Right ventricle myocardium inferior (tissue), 1 donor: ENCODE data around the gene RAB36. TPM values are rescaled to one million over a fixed set of nuclear protein-coding genes. Genes with fewer than 3 reads are reported as not detected.

Experiments used
- ATAC-seq: fragments of 200-7000 bp; cut with Tn5 transposase; one replicate; pipeline ENCODE4 v1.9.1; 2020; ENCODE audit warnings: mild to moderate bottlenecking, moderate library complexity
- DNase-seq: peaks from one replicate; pipeline ENCODE4 v3.0.0; 2021; ENCODE audit errors: missing footprints
- intact Hi-C: fragments of 100-400 bp; cut with DNase I; formaldehyde crosslinking; loops from one replicate; pipeline ENCODE4 v1.11.0; 2022
- total RNA-seq: library from RNA; stranded (reverse); fragmentation: NEBNext Ultra II Directional; extraction: Animal tissue kit (Norgen Biotek cat#: 25700); gene quantifications from one replicate; pipeline ENCODE4 v1.2.1, GENCODE V29; 2021
- donor health status: DM: no; HTN: yes; CAD: no; lungs with severe emphysema.

RAB36 gene
- total RNA-seq, 1 donor from 2014 or later: 0.54 TPM

DNA sequence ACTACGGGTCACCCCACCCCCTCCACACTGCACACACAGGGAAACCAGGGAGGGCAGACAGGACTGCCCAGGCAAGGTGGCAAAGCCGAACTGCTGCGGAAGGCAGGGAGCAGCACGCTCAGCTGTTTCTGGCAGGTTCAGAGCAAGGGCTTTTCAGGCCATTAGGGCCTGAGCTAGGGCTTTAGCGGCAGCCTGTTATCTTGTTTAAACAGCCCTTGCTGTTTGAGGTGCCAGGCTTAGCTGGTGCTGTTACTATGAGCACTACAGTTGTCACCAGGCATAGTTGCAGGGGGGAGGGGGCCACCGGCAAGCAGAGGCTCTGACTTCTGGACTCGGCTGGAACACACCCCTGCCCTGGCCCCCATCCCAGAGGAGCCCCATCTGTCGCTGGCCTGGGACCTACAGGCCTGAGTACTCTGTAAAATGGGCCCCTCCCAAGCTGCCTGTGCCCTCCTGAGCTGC lies 38.3 kb upstream of the RAB36 start:
- intact Hi-C loops: no loop called here
- DNase-seq (no peak), ATAC-seq (peak; percentile 92)

DNA sequence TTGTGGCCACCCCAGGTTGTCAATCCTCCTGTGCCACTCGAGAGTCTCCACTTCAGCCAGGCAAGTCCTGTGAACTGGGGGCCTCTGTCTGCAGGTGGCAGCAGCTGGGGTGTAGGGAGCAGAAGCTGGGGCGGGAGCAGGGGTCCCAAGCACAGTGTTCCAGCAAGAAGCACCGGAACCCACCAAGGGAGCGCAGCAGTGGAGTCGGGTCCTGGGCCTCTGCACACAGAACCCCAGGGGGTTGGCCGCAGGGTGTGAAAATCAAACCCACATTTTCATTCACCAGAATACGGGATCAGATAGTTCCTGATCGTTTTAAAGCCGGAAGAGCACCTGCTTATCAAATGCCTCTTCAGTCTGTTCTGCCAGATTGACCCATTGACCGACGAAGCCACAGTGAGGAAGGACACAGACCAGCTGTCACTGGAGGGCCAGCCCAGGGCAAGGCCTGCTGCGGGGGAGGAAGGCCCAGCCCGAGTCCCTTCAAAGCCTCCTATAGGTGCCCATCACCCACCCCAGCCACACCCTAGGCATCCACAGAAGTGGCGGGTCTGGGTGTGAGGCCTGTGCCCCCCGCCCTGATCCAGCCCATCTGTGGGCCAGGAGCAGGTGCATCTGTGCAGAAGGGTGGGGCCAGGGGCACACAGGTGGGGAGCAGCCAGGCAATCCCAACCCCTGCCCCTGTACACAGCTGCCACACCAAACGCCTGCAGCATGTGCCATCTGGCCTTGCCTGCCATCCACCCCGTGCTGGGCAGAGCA lies 37.6 kb upstream of the RAB36 start:
- intact Hi-C loops: no loop called here
- ATAC-seq: no peak
- DNase-seq: no peak

DNA sequence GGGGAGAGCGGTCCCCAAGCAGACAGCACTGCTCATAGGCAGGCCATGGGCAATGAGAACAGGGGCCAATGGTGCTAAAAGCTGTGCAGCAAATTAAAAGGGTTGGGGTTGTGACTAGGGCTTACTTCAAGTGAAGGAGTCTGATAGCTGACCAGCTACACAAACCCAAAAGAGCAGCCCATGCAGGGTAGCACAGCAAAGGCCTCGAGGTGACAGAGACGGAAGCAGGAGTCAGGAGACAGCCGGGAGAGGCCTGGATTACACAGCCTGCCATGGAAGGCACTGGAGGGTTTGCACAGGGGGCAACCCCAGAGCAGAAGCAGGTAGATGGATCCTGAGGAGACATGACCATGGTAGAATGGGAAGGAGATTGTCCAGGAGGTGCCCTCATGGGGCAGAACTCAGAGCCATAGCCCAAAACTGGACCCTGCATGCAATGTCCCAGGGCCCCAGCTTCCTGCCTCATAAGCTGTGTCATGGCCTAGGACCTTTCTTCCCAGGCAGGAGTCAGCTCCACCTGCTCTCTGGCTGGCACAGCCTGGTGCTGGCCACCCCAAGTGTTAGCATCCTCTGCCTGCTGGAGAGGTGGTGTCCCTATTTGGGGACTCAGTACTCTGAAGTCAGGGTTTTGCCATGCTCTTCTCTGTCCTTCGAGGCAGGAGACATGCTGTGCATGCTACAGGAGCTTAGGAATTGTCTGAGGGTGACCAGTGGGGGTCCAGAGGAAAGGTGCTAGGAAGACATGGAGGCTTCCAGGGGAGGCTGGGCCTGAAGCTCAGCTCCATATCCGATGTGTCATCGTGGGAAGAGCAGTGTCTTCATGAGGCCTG lies 36.8 kb upstream of the RAB36 start:
- intact Hi-C loops: no loop called here
- no peak for DNase-seq

DNA sequence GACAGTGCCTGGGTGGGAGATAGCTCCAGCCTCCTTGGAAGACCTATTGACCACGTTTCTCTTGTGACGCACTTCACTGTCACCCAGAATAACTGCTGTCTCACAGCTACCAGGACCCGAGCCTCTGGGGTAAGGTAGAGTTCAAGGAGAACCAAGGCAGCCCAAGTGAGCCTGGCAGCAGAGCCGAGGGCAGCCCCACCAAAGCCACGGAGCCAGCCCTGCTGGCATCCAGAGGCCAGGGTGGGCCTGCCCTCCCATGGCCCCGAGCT lies 36.3 kb upstream of the RAB36 start:
- ATAC-seq: no peak
- intact Hi-C loops: no loop called here
- no peak for DNase-seq

More for the DNA sequence above, 36.8 kb upstream of the RAB36 start:
- ATAC-seq: no peak

GRCh38 chr22:23109441-23109978 lies 35.8 kb upstream of the RAB36 start:
- ATAC-seq (no peak), DNase-seq (no peak)
- intact Hi-C loops: no loop called here

- DNase-seq: no peak
- no peak for ATAC-seq
- intact Hi-C loops: no loop called here
Observed at GRCh38 chr22:23110190-23110921, 34.9 kb upstream of the RAB36 start.

GRCh38 chr22:23110922-23111527 lies 34.3 kb upstream of the RAB36 start:
- intact Hi-C loops: no loop called here
- DNase-seq (no peak), ATAC-seq (no peak)

- ATAC-seq (no peak), DNase-seq (no peak)
- intact Hi-C loops: no loop called here
Observed at GRCh38 chr22:23112472-23113012, 32.7 kb upstream of the RAB36 start.

DNA sequence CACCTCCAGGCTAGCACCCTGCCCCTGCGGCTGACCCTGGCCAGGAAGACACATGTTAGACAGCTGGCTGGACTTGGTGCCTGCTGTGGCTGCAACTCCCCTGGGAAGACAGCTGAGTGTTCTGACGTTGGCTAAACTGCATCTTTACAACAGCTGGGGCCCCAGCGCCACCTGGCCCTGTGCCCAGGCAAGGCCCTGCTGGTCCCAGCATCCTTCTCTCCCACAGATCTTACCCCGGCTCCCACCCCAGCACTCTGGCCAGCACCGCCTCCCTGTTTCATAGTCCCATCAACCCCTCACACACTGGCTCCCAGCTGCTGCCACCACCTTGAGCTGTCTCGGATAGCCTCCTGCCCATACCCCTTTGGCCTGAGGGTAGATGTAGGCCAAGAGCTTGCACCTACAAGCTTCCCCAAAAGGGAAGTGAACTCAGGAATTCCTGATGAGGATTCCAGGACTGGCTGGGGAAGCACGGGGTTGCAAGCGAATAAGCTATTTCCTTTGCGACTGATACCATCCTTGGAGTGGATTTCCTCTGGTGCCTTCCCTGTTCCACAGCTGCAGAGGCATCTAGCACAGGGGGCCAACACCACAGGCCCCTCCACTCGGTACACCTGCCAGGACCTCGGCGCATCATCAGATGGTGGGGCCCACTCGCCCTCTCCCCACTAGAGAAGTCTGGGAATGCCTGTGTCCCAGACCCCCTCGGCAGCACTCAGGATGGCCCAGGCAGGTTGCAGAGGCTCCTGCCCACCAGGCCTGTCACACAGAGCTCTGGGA lies 32.0 kb upstream of the RAB36 start:
- intact Hi-C loops: no loop called here
- ATAC-seq (peak; percentile 44), DNase-seq (no peak)

- ATAC-seq: no peak
- DNase-seq: no peak
- intact Hi-C loops: no loop called here
Observed at GRCh38 chr22:23113847-23114720, 31.2 kb upstream of the RAB36 start.

- DNase-seq (no peak), ATAC-seq (no peak)
- intact Hi-C loops: no loop called here
Observed at GRCh38 chr22:23114721-23115020, 30.6 kb upstream of the RAB36 start.

GRCh38 chr22:23115369-23115768 lies 29.9 kb upstream of the RAB36 start:
- intact Hi-C loops: no loop called here
- ATAC-seq: no peak

DNA sequence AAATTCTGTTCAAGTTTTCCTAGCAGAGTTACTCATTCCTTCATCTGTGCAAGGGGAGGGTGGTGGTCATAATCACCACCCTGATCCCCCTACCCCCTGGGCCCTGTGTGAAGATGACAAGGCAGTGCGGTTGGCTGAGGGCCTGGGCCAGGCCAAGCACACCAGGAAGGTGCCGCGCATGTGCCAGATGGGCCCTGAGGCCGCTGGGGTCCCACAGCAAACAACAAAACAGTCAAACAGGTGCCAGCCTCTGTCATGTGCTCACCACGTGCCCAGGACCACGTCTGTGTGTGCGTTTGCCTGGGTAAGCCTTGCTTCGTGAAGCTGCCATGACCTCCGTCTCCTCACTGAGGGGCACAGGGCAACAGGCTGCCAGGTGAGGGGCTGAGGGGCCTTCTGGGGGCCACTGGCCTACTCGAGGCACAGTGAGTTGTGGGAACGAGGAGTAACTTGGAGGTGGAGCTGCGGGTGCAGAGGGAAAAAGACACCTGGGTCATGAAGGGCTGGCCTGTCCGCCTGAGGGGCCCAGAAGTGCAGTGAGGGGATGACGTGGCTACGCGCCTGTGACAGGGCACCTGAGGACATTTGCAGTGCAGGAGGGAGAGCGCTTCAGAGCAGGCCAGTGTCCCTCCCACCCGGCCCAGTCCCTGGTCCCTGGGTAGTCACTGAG lies 29.3 kb upstream of the RAB36 start:
- intact Hi-C loops: no loop called here
- no peak for ATAC-seq
- no peak for DNase-seq

More at GRCh38 chr22:23115369-23115768, 29.9 kb upstream of the RAB36 start:
- no peak for DNase-seq

GRCh38 chr22:23116506-23117263 lies 28.6 kb upstream of the RAB36 start:
- ATAC-seq: no peak
- DNase-seq: peak; percentile 43
- intact Hi-C loops: no loop called here

- intact Hi-C loops: no loop called here
- DNase-seq: peak; percentile 30
Observed at GRCh38 chr22:23117275-23117674, 28.0 kb upstream of the RAB36 start.

More at GRCh38 chr22:23117275-23117674, 28.0 kb upstream of the RAB36 start:
- no peak for ATAC-seq
